GM21737 (cell line): ENCODE measurements around the gene PNMA8B.
"Not testable (repeated sequence)": the region's sequence is repeated elsewhere in the genome, so short reads cannot be mapped to it uniquely, and the experiment has no call there.

ENCODE experiments used
- ATAC-seq: cut with Tn5 transposase; IDR thresholded peaks from one replicate; pipeline ENCODE4 v1.9.1; 2021; ENCODE audit warnings: mild to moderate bottlenecking, moderate library complexity; ENCODE audit not compliant: unreplicated experiment

PNMA8B gene

GRCh38 chr19:46495786-46496099, at the start of gene PNMA8B:
Gene PNMA8B, minus strand, starts transcription at chr19:46495867. Its CDS starts 402 bp downstream, at chr19:46495465.
- no peak for ATAC-seq

- no peak for ATAC-seq
Observed at GRCh38 chr19:46544651-46545050, 49.0 kb upstream of the PNMA8B start.

GRCh38 chr19:46542428-46543230, 47.0 kb upstream of the PNMA8B start:
- ATAC-seq, result no peak

GRCh38 chr19:46537136-46538097, 41.8 kb upstream of the PNMA8B start:
- ATAC-seq, result no peak

- ATAC-seq, result no peak
Observed at GRCh38 chr19:46536391-46536790, 40.7 kb upstream of the PNMA8B start.

GRCh38 chr19:46533621-46534081, 38.0 kb upstream of the PNMA8B start:
- ATAC-seq, result no peak

- ATAC-seq, result no peak
Observed at GRCh38 chr19:46533078-46533620, 37.5 kb upstream of the PNMA8B start.

- no peak for ATAC-seq
Observed at GRCh38 chr19:46530636-46531035, 35.0 kb upstream of the PNMA8B start.

- ATAC-seq, result no peak
Observed at GRCh38 chr19:46529622-46530451, 34.2 kb upstream of the PNMA8B start.

GRCh38 chr19:46528601-46529590, 33.2 kb upstream of the PNMA8B start:
- ATAC-seq, result no peak

- ATAC-seq, result not testable (repeated sequence)
Observed at GRCh38 chr19:46526801-46527200, 31.1 kb upstream of the PNMA8B start.

- no peak for ATAC-seq
Observed at GRCh38 chr19:46524308-46524707, 28.6 kb upstream of the PNMA8B start.

GRCh38 chr19:46522988-46523387, 27.3 kb upstream of the PNMA8B start:
- not testable (repeated sequence) for ATAC-seq

GRCh38 chr19:46521241-46521868, 25.7 kb upstream of the PNMA8B start:
- ATAC-seq, result no peak

- no peak for ATAC-seq
Observed at GRCh38 chr19:46520616-46521015, 24.9 kb upstream of the PNMA8B start.

GRCh38 chr19:46517471-46517870, 21.8 kb upstream of the PNMA8B start:
- no peak for ATAC-seq

GRCh38 chr19:46515879-46516350, 20.2 kb upstream of the PNMA8B start:
- no peak for ATAC-seq

GRCh38 chr19:46515290-46515609, 19.6 kb upstream of the PNMA8B start:
- no peak for ATAC-seq
